ENCODE results near the gene UHRF1. TPM values are rescaled to one million over a fixed set of nuclear protein-coding genes. Genes with fewer than 3 reads are reported as not detected.
A peak's percentile ranks its signal among the peaks of the same experiment; 100 is the strongest.

UHRF1 gene
- total RNA-seq, 2 donors from 2014 or later: 6.3 to 48.5 TPM

DNA sequence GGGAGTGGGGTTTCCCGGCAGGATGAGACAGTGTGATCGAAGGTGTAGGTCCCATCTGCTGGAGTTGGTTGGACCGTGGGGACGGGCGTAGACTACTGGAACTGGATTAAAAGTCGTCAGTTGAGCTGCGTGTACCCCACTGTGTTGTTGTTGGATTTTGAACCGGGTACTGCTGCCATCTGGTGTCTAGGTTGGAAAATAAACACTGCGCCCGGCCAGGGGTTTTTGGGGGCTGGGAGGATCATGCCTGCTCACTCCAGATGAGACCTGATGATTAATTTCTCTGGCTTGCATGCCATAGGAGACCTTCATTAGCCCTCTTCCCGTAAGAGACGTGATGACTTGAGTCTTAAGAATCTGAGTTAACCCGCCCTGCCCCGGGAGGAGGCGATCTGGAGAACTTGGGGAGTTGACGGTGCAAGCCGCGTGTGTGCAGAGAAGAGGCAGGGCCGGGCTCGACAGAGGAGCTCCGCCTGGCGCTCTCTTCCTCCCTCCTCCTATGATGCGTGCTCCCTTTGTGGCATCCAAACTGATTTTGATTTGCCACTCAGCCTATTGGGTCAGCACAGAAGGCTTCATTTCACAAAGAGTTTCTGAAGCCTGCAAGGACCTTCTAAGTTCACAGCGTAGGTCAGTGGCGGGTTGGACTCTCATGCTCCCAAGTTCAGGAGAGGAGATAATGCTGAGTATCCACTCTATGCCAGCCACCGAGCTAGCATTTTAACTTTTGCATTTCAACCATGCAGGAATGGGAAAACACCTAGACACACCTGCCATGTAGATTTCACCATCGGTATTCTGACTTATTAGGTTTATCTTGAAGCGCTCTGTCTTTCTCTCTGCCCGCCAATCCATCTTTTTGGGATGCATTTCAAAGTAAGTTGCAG lies 2.7 kb downstream of the UHRF1 start:
- intact Hi-C loops (cut with DNase I): loop anchor here (2.0 kb wide), 1 partner anchor 39 kb away; no protein-coding TSS in a partner anchor
- peaks cover 12% of the 10 kb centered on the region for H3K4me1 ChIP-seq

DNA sequence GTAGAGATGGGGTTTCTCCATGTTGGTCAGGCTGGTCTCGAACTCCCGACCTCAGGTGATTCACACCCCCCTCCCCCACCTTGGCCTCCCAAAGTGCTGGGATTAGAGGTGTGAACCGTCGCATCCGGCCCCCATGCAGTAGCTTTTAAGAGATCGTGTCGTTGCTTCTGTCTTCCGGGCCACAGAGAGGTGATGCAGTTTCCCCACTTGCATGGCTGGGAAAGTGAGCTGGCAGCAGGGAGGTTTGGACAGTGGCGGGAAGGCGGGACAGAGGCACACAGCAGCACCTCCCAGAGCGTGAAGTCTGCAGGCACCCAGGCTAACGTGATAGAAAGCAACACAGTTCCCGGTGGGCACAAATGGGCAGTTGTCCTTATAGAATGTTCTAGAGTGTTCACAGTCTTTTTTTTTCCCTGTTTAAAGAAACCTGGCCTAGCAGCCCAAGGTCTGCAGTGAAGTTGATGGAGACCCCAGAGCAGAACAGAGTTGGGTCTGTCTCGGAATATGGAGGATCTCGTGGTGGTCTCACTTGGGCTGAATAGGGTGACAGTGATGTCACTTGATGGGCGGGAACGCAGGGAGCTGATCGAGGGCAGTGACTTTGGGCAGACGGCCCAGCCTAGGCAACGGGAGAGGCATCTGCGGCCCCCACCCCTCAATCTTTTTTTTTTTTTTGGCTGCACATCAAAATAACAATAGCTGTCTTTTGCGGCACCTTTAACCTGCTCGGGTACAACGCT lies 4.9 kb downstream of the UHRF1 start:
- Histone ChIP-seq H3K27me3 (no peaks in the 10 kb centered on the region), H3K4me3 (no peak overlapping the region), H3K4me1 (peaks cover 10% of the 10 kb centered on the region), H3K9me3 (no peaks in the 10 kb centered on the region), H3K27ac (peak overlapping the region; percentile 51), H3K36me3 (no peaks in the 10 kb centered on the region), H3K9ac (ENCODE audit: low read depth in 2 of 2, low read length in 2 of 2) (peak overlapping the region in 1 of 2 donors; percentile 43)
- no peak for DNase-seq
- TF ChIP-seq, protein P1, sequence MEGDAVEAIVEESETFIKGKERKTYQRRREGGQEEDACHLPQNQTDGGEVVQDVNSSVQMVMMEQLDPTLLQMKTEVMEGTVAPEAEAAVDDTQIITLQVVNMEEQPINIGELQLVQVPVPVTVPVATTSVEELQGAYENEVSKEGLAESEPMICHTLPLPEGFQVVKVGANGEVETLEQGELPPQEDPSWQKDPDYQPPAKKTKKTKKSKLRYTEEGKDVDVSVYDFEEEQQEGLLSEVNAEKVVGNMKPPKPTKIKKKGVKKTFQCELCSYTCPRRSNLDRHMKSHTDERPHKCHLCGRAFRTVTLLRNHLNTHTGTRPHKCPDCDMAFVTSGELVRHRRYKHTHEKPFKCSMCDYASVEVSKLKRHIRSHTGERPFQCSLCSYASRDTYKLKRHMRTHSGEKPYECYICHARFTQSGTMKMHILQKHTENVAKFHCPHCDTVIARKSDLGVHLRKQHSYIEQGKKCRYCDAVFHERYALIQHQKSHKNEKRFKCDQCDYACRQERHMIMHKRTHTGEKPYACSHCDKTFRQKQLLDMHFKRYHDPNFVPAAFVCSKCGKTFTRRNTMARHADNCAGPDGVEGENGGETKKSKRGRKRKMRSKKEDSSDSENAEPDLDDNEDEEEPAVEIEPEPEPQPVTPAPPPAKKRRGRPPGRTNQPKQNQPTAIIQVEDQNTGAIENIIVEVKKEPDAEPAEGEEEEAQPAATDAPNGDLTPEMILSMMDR (IDR thresholded peaks at IDR 0.05): no peak
- intact Hi-C loops (cut with DNase I): loop anchor here (2.0 kb wide), 1 partner anchor 103 kb away; no protein-coding TSS in a partner anchor

More for the DNA sequence above, 2.7 kb downstream of the UHRF1 start:
- Histone ChIP-seq H3K27me3 (no peaks in the 10 kb centered on the region), H3K4me3 (peak overlapping the region; percentile 3), H3K36me3 (no peaks in the 10 kb centered on the region), H3K9ac (ENCODE audit: low read depth in 2 of 2, low read length in 2 of 2) (no peak overlapping the region), H3K9me3 (no peaks in the 10 kb centered on the region), H3K27ac (peak overlapping the region; percentile 15)
- TF ChIP-seq, protein P1 (IDR thresholded peaks at IDR 0.05): peak; percentile 49
- DNase-seq: peak; percentile 70

DNA sequence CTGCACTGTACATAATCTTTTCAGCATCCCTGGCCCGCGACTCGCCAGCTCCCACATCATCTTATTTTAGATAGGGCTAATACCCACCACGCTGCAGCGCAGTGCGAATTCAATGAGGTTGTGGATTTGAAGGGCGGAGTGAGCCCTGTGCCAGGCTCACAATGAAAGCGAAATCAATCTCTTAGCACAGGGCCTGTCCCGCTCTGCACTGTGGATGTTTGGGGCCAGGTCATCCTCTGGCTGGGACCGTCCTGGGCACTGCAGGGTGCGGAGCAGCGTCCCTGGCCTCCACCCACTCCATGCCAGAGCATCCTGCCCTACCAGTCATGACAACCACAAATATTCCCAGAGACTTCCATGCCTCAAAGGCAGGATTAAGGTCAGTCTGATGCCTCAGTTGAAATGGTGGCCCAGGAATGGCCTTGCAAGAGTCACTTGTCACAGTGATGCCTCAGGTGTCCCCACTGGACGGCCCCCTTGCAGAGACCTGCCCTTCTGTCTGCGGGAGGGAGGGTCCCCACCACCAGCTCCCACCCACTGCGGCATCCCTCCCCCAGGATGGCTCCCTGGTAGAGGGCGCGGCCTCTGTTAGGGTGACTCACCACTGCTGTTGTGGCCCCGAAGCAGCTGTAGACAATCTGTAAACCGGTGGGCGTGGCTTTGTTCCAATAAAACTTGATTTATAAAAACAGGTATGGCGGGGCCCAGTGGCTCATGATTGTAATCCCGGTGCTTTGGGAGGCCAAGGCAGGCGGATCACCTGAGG lies 5.6 kb downstream of the UHRF1 start:
- H3K4me3 ChIP-seq: peak overlapping the region; percentile 7
- no peaks in the 10 kb centered on the region for H3K9me3 ChIP-seq
- H3K27ac ChIP-seq: peak overlapping the region; percentile 51
- DNase-seq: peak; percentile 93
- intact Hi-C loops (cut with DNase I): loop anchor here (2.0 kb wide), 1 partner anchor 104 kb away; no protein-coding TSS in a partner anchor
- H3K4me1 ChIP-seq: peaks cover 9% of the 10 kb centered on the region
- no peaks in the 10 kb centered on the region for H3K27me3 ChIP-seq
- H3K36me3 ChIP-seq: no peaks in the 10 kb centered on the region
- TF ChIP-seq, protein P1 (IDR thresholded peaks at IDR 0.05): no peak
- peak overlapping the region in 1 of 2 donors; percentile 43 for H3K9ac ChIP-seq (ENCODE audit: low read depth in 2 of 2, low read length in 2 of 2)

DNA sequence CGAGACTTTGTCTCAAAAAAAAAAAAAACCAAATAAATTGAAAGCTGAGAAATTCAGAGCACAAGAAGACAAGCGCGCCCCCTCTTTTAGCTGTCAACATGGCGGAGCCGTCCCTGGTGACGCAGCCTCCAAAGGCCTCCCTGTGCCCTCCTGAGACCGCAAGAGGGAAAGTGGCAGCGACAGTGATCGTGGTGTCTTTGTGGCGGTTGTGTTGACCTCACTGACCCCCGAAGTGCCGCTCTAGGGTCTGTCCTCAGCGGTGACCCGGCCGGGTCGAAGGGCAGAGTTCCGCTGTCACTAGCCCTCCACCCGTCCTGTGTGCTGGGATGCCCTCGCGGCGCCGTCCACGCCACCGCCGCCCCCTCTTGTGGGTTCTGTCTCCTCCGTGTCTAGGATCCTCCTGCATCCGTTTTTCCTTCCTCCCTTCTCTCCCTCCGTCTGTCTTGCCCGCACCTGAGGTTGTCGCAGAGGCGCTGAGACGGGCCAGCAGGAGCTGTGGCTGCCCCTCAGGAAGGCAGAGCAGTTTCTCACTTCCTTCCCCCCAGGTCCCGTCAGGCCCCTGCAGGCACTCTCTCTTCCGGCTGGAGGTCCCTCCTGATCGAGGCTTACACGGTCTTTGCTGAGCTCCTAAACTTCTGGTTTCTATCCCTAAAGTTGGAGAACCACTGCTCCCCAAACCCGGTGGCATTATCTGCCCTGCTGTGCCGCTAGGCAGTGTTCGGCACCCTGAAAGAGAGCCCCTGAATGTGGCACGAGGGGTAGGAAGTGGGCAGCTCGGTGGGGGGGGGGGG lies 7.2 kb downstream of the UHRF1 start:
- Histone ChIP-seq H3K27ac (peak overlapping the region; percentile 4), H3K27me3 (no peaks in the 10 kb centered on the region), H3K4me3 (peak overlapping the region; percentile 30), H3K9me3 (no peaks in the 10 kb centered on the region), H3K4me1 (peaks cover under 1% of the 10 kb centered on the region), H3K9ac (ENCODE audit: low read depth in 2 of 2, low read length in 2 of 2) (peak overlapping the region in 1 of 2 donors; percentile 43), H3K36me3 (no peaks in the 10 kb centered on the region)
- DNase-seq: no peak
- intact Hi-C loops (cut with DNase I): no loop called here
- TF ChIP-seq, protein P1 (IDR thresholded peaks at IDR 0.05): no peak

Measured in colonic mucosa (tissue), 4 donors.